Measurements from ENCODE around the gene NUPR1. TPM values are rescaled to one million over a fixed set of nuclear protein-coding genes. Genes with fewer than 3 reads are reported as not detected.

Gene NUPR1
- total RNA-seq, 1 experiment from 2014 or later: 16.6 TPM

GRCh38 chr16:28526201-28527099 lies 12.3 kb downstream of the NUPR1 start:
- peak; percentile 76 to 83 for DNase-seq
- Mint-ChIP-seq H3K27ac (ENCODE audit: unreplicated experiment) (peak overlapping the region; percentile 74), H3K27me3 (ENCODE audit: insufficient read depth, unreplicated experiment) (no peaks in the 10 kb centered on the region), H3K4me1 (ENCODE audit: low read depth, unreplicated experiment) (peaks cover 13% of the 10 kb centered on the region), H3K36me3 (ENCODE audit: insufficient read depth, unreplicated experiment) (no peaks in the 10 kb centered on the region), H3K9me3 (ENCODE audit: unreplicated experiment) (no peaks in the 10 kb centered on the region), H3K4me3 (ENCODE audit: unreplicated experiment) (peak overlapping the region; percentile 43)
- H3K4me1 ChIP-seq: peaks cover 46% of the 10 kb centered on the region
- intact Hi-C loops (cut with micrococcal nuclease; ENCODE audit: unreplicated experiment): loop anchor here (2.0 kb wide), 1 partner anchor 34 kb away; the partner anchor contains the start of gene CLN3
- POLR2A ChIA-PET: interaction anchor here (0.7 to 1.0 kb wide), 3 partner anchors 8 to 27 kb away, joined by 3 to 5 read pairs (median 4); no protein-coding TSS in a partner anchor
- BruUV-seq (replicated peaks): no TSS peak
- H3K4me3 ChIP-seq (ENCODE audit: low read depth, low read length): no peak overlapping the region
- no peaks in the 10 kb centered on the region for H3K27me3 ChIP-seq (replicated peaks; ENCODE audit: control insufficient read depth, insufficient read depth, low read length)
- CTCF ChIA-PET: interaction anchor here (1.0 kb wide), 1 partner anchor 15 kb away, joined by 5 read pairs; no protein-coding TSS in a partner anchor
- no peaks in the 10 kb centered on the region for H3K9me3 ChIP-seq
- TF ChIP-seq, protein P1, sequence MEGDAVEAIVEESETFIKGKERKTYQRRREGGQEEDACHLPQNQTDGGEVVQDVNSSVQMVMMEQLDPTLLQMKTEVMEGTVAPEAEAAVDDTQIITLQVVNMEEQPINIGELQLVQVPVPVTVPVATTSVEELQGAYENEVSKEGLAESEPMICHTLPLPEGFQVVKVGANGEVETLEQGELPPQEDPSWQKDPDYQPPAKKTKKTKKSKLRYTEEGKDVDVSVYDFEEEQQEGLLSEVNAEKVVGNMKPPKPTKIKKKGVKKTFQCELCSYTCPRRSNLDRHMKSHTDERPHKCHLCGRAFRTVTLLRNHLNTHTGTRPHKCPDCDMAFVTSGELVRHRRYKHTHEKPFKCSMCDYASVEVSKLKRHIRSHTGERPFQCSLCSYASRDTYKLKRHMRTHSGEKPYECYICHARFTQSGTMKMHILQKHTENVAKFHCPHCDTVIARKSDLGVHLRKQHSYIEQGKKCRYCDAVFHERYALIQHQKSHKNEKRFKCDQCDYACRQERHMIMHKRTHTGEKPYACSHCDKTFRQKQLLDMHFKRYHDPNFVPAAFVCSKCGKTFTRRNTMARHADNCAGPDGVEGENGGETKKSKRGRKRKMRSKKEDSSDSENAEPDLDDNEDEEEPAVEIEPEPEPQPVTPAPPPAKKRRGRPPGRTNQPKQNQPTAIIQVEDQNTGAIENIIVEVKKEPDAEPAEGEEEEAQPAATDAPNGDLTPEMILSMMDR (IDR thresholded peaks at IDR 0.05; ENCODE audit: insufficient read depth in 1 of 2, low read depth in 1 of 2, low read length in 1 of 2, severe bottlenecking in 1 of 2, unreplicated experiment in 1 of 2): no peak
- H3K36me3 ChIP-seq (ENCODE audit: control insufficient read depth, insufficient read depth, low read length): no peaks in the 10 kb centered on the region

GRCh38 chr16:28524681-28525171 lies 14.0 kb downstream of the NUPR1 start:
- intact Hi-C loops (cut with micrococcal nuclease; ENCODE audit: unreplicated experiment): no loop called here

GRCh38 chr16:28522792-28523191 lies 16.0 kb downstream of the NUPR1 start:
- H3K9me3 Mint-ChIP-seq (ENCODE audit: unreplicated experiment): no peaks in the 10 kb centered on the region
- intact Hi-C loops (cut with micrococcal nuclease; ENCODE audit: unreplicated experiment): no loop called here
- H3K27me3 Mint-ChIP-seq (ENCODE audit: insufficient read depth, unreplicated experiment): no peaks in the 10 kb centered on the region
- no peaks in the 10 kb centered on the region for H3K27me3 ChIP-seq (replicated peaks; ENCODE audit: control insufficient read depth, insufficient read depth, low read length)
- H3K27ac Mint-ChIP-seq (ENCODE audit: unreplicated experiment): no peak overlapping the region
- H3K4me1 ChIP-seq: peaks cover 28% of the 10 kb centered on the region
- peaks cover 13% of the 10 kb centered on the region for H3K4me1 Mint-ChIP-seq (ENCODE audit: low read depth, unreplicated experiment)
- H3K36me3 Mint-ChIP-seq (ENCODE audit: insufficient read depth, unreplicated experiment): no peaks in the 10 kb centered on the region
- no peak for DNase-seq
- ChIA-PET POLR2A (no interaction called here), CTCF (no interaction called here)
- no TSS peak for BruUV-seq (replicated peaks)
- no peaks in the 10 kb centered on the region for H3K9me3 ChIP-seq
- TF ChIP-seq, protein P1 (IDR thresholded peaks at IDR 0.05; ENCODE audit: insufficient read depth in 1 of 2, low read depth in 1 of 2, low read length in 1 of 2, severe bottlenecking in 1 of 2, unreplicated experiment in 1 of 2): no peak
- H3K36me3 ChIP-seq (ENCODE audit: control insufficient read depth, insufficient read depth, low read length): no peaks in the 10 kb centered on the region
- H3K4me3 Mint-ChIP-seq (ENCODE audit: unreplicated experiment): no peak overlapping the region
- H3K4me3 ChIP-seq (ENCODE audit: low read depth, low read length): no peak overlapping the region

More at GRCh38 chr16:28524681-28525171, 14.0 kb downstream of the NUPR1 start:
- Mint-ChIP-seq H3K4me1 (ENCODE audit: low read depth, unreplicated experiment) (peaks cover 13% of the 10 kb centered on the region), H3K9me3 (ENCODE audit: unreplicated experiment) (no peaks in the 10 kb centered on the region), H3K36me3 (ENCODE audit: insufficient read depth, unreplicated experiment) (no peaks in the 10 kb centered on the region), H3K27me3 (ENCODE audit: insufficient read depth, unreplicated experiment) (no peaks in the 10 kb centered on the region), H3K4me3 (ENCODE audit: unreplicated experiment) (no peak overlapping the region), H3K27ac (ENCODE audit: unreplicated experiment) (peak overlapping the region; percentile 13)
- ChIA-PET CTCF (no interaction called here), POLR2A (no interaction called here)
- TF ChIP-seq, protein P1 (IDR thresholded peaks at IDR 0.05; ENCODE audit: insufficient read depth in 1 of 2, low read depth in 1 of 2, low read length in 1 of 2, severe bottlenecking in 1 of 2, unreplicated experiment in 1 of 2): no peak
- BruUV-seq (replicated peaks): TSS peak; percentile 34
- DNase-seq: peak in 1 of 2 experiments; percentile 30
- Histone ChIP-seq H3K27me3 (replicated peaks; ENCODE audit: control insufficient read depth, insufficient read depth, low read length) (no peaks in the 10 kb centered on the region), H3K9me3 (no peaks in the 10 kb centered on the region), H3K4me1 (peaks cover 46% of the 10 kb centered on the region), H3K4me3 (ENCODE audit: low read depth, low read length) (no peak overlapping the region), H3K36me3 (ENCODE audit: control insufficient read depth, insufficient read depth, low read length) (no peaks in the 10 kb centered on the region)
